Renal pelvis (tissue), 12 donors: ENCODE data around the gene C1RL. TPM values are rescaled to one million over a fixed set of nuclear protein-coding genes. Genes with fewer than 3 reads are reported as not detected.
A peak's percentile ranks its signal among the peaks of the same experiment; 100 is the strongest.

ENCODE experiments used
- DNase-seq: peaks from one replicate; pipeline ENCODE4 v3.0.0-alpha.2; 2013
- long read RNA-seq, 16 experiments: transcript quantifications; one replicate each; lab custom pipeline, GENCODE V29; 2026
- polyA plus RNA-seq, 3 donors: library from polyadenylated mRNA; unstranded; fragments of 120-200 nt; gene quantifications; one replicate each; pipeline ENCODE4 v1.2.1, GENCODE V29; 2013; ENCODE audit not compliant: insufficient read length in 3 of 3

Gene C1RL, protein sequence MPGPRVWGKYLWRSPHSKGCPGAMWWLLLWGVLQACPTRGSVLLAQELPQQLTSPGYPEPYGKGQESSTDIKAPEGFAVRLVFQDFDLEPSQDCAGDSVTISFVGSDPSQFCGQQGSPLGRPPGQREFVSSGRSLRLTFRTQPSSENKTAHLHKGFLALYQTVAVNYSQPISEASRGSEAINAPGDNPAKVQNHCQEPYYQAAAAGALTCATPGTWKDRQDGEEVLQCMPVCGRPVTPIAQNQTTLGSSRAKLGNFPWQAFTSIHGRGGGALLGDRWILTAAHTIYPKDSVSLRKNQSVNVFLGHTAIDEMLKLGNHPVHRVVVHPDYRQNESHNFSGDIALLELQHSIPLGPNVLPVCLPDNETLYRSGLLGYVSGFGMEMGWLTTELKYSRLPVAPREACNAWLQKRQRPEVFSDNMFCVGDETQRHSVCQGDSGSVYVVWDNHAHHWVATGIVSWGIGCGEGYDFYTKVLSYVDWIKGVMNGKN
- 10 to 100 TPM; 28.4 to 46.9 (median 46.4) TPM for polyA plus RNA-seq
- long read RNA-seq, donor 1, partial matches to known transcripts: 0 of 8 reads
- long read RNA-seq, donor 1, other reads (novel, unspliced or antisense): 0 of 8 reads
- long read RNA-seq, donor 2, transcript C1RL-201 (6 exons, 3,394 nt): major isoform, 7 of 11 reads
- long read RNA-seq, donor 2, partial matches to known transcripts: 0 of 11 reads
- long read RNA-seq, donor 2, other reads (novel, unspliced or antisense): 0 of 11 reads
- long read RNA-seq, donor 3, partial matches to known transcripts: 5 of 8 reads
- long read RNA-seq, donor 3, other reads (novel, unspliced or antisense): 0 of 8 reads
- long read RNA-seq, donor 4, partial matches to known transcripts: 0 of 3 reads
- long read RNA-seq, donor 4, other reads (novel, unspliced or antisense): 0 of 3 reads
- long read RNA-seq, donor 5, partial matches to known transcripts: 0 of 4 reads
- long read RNA-seq, donor 5, other reads (novel, unspliced or antisense): 0 of 4 reads
- long read RNA-seq, donor 6, partial matches to known transcripts: 0 of 4 reads
- long read RNA-seq, donor 6, other reads (novel, unspliced or antisense): 0 of 4 reads
- long read RNA-seq, donor 7, transcript C1RL-207 (2 exons, 354 nt): major isoform, 5 of 8 reads
- long read RNA-seq, donor 7, partial matches to known transcripts: 0 of 8 reads
- long read RNA-seq, donor 7, other reads (novel, unspliced or antisense): 0 of 8 reads
- long read RNA-seq, donor 8, partial matches to known transcripts: 9 of 11 reads
- long read RNA-seq, donor 8, other reads (novel, unspliced or antisense): 0 of 11 reads
- long read RNA-seq, donor 9, transcript C1RL-201 (6 exons, 3,394 nt): major isoform, 7 of 10 reads
- long read RNA-seq, donor 9, partial matches to known transcripts: 0 of 10 reads
- long read RNA-seq, donor 9, other reads (novel, unspliced or antisense): 0 of 10 reads
- long read RNA-seq, donor 10, partial matches to known transcripts: 0 of 9 reads
- long read RNA-seq, donor 10, other reads (novel, unspliced or antisense): 0 of 9 reads
- long read RNA-seq, donor 11, partial matches to known transcripts: 5 of 7 reads
- long read RNA-seq, donor 11, other reads (novel, unspliced or antisense): 0 of 7 reads
- long read RNA-seq, donor 12, transcript C1RL-207 (2 exons, 354 nt): major isoform, 10 of 13 reads
- long read RNA-seq, donor 12, partial matches to known transcripts: 0 of 13 reads
- long read RNA-seq, donor 12, other reads (novel, unspliced or antisense): 0 of 13 reads
- long read RNA-seq, donor 13, transcript C1RL-201 (6 exons, 3,394 nt): major isoform, 5 of 105 reads
- long read RNA-seq, donor 13, partial matches to known transcripts: 99 of 105 reads
- long read RNA-seq, donor 13, other reads (novel, unspliced or antisense): 0 of 105 reads
- long read RNA-seq, donor 14: 0 reads
- long read RNA-seq, donor 15, transcript C1RL-207 (2 exons, 354 nt): major isoform, 6 of 186 reads
- long read RNA-seq, donor 15, partial matches to known transcripts: 166 of 186 reads
- long read RNA-seq, donor 15, other reads (novel, unspliced or antisense): 11 of 186 reads
- long read RNA-seq, donor 16, transcript C1RL-201 (6 exons, 3,394 nt): major isoform, 8 of 14 reads
- long read RNA-seq, donor 16, partial matches to known transcripts: 0 of 14 reads
- long read RNA-seq, donor 16, other reads (novel, unspliced or antisense): 0 of 14 reads

- peak; percentile 91 for DNase-seq
These were observed at the start of gene C1RL for GRCh38 chr12:7108796-7109571. TSS of gene C1RL (minus strand) at chr12:7109214. CDS start at chr12:7109180, 34 bp downstream.

- DNase-seq: no peak
These were observed 48.4 kb upstream of the C1RL start for GRCh38 chr12:7157391-7157790.

- DNase-seq: no peak
These were observed 47.5 kb upstream of the C1RL start for GRCh38 chr12:7156259-7157197.

DNA sequence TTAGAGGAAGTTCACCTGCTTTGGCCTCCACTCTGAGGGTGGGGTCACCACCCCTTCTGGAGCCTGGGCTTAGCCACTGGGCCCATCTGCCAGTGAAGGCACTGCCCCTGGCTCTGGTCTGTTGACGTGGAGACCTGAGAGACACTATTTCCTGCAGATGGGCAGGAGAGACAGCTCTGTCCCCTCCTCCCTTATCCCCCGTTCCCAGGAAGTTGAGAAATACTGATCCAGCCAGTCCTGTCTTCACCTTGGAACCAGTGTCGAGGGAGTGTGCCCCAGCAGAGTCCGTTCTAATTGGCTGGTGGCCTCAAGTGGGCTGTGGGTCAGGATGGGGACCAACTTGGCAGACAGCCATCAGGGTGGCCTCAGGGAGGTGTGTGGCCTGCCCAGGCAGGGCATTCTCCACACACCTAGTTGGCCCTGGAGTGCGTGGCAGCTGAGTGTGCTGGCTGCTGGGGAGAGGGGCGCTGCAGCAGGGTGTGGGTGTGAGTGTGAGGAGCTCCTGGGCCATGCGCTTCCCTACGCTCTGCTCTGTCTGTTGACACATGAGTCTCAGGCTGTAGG is 46.5 kb upstream of the C1RL start:
- no peak for DNase-seq

DNA sequence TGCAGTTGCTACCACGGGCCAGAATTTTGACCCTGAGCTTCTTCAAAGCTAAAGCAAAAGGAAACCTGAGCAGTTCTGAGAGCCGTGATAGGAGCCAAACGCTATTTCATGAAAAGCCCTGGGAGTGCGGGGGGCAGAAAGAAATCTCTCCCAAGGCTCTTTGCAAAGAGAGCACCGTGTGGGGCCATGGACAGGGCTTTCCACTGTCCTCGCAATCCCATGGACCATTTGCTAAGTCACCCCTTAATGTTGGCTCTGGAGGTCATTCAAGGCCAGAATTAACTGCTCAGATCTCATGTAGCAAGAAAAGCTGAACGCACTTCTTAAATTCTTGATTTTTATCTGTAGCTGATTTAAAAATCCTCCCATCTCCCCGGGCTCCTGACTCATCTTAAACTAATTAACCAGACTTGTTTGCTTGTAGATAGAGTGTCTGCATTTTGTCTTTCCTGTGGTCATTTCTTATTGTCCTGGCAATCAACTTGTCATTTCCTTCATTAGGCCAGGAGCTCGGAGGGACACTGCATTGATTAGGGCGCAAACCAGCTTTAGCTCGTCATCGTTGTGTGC is 46.0 kb upstream of the C1RL start:
- no peak for DNase-seq

DNA sequence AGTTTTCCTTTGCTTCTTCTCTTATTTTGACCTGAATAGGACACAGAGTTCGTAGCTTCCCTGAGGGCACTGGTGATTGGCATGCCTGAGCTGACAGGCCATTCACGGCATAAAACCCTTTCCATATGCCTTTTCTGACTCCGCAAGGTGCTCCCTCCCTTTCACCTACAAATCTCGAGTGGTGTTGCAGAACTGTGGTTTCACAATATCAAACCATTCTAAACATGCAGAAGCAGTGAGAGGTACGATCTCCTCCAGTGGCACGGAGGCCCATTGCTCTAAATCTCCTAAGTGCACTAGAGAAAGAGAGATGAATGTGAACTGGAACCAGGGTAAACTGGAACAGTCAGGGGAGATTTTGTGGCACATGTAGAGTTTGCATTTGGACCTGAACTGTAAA is 45.0 kb upstream of the C1RL start:
- DNase-seq: no peak

- DNase-seq: no peak
These were observed 43.8 kb upstream of the C1RL start for GRCh38 chr12:7152818-7153217.

DNA sequence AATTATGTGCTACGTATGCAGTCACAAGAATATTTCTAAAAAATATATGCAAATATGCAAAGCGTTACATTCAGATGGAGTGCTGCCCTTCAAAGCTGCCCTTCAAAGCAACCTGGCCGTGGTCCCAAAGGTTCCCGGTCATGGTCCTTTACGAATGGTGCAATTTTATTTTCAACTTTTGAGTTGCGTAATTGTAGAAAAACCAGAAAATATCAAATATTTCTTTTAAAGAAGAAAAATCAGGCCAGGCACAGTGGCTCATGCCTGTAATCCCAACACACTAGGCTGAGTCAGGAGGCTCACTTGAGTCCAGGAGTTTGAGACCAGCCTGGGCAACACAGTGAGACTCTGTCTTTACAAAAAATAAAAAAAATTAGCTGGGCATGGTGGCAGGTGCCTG is 42.5 kb upstream of the C1RL start:
- DNase-seq: no peak

DNA sequence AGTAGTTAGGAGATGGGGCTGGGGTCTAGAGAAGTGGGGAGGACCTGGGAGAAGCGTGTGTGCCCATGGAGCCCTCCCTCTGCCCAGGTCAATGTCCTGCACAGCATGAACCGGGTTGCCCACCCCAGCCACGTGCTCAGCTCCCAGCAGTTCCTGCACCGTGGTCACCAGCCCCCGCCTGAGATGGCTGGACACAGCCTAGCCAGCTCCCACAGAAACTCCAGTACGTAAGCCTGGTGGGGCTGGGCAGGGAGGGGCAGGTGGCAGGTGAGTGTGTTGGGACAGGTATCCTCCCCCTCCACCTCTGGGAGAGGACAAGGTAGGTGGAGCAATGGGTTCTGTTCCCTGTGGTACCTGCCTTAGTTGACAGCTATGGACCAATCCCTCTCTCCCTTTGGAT is 41.8 kb upstream of the C1RL start:
- DNase-seq: no peak

GRCh38 chr12:7150356-7150755 is 41.3 kb upstream of the C1RL start:
- no peak for DNase-seq

GRCh38 chr12:7146906-7147305 is 37.9 kb upstream of the C1RL start:
- no peak for DNase-seq

GRCh38 chr12:7146228-7146627 is 37.2 kb upstream of the C1RL start:
- DNase-seq: no peak

GRCh38 chr12:7145671-7146070 is 36.7 kb upstream of the C1RL start:
- DNase-seq: no peak

GRCh38 chr12:7144414-7145120 is 35.6 kb upstream of the C1RL start:
- DNase-seq: no peak

DNA sequence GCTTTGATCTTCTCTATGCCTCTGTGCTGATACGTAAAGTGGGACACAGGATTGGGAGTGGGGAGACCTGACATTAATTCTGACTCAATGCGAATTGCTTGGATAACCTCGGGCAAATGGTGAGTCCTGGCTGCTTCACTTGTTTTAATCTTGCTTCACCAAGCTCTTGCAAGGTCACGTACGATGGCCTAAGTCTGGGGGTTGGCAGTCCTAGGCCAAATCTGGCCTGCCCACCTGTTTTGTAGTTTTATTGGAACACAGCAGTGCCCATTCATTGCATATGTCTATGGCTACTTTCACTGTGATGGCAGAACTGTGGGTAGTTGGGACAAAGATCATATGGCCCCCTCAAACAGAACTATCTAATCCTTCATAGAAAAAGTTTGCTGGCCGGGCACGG is 34.5 kb upstream of the C1RL start:
- DNase-seq: no peak

- DNase-seq: no peak
These were observed 33.9 kb upstream of the C1RL start for GRCh38 chr12:7142809-7143465.
